K562 (cell line): Measurements from ENCODE around the gene BHLHE40.

Experiments
- BRD4 ChIP-seq: fragments of 200-600 bp; sonication (generic); IDR thresholded peaks from 2 replicates; pipeline ENCODE4 v1.6.1; 2017; ENCODE audit warnings: inconsistent platforms
- CTCF ChIP-seq, 3 experiments: IDR thresholded peaks in 2 of 3; conservative IDR thresholded peaks in 1 of 3; 2 replicates each; pipeline ENCODE4 v1.5.1; 2011 to 2012; ENCODE audit warnings: low read length in 3 of 3, mild to moderate bottlenecking in 3 of 3, control low read depth in 2 of 3, improper control_type of control experiment in 1 of 3, inconsistent platforms in 1 of 3, low read depth in 1 of 3, mixed read lengths in 1 of 3, moderate library complexity in 1 of 3; ENCODE audit not compliant: insufficient read depth in 2 of 3
- EP300 ChIP-seq: IDR thresholded peaks from 2 replicates; pipeline ENCODE4 v1.6.1; 2012; ENCODE audit warnings: low read length, improper control_type of control experiment
- FOXK2 ChIP-seq, 2 experiments: fragments of 450-650 bp; IDR thresholded peaks in 1 of 2; conservative IDR thresholded peaks in 1 of 2; 2 replicates each; pipeline ENCODE4 v1.6.1; 2016; ENCODE audit warnings: low read depth in 2 of 2, mild to moderate bottlenecking in 1 of 2
- MAX ChIP-seq: sonication (generic); formaldehyde crosslinking; IDR thresholded peaks from 2 replicates; pipeline ENCODE4 v1.9.0; 2022; ENCODE audit warnings: mild to moderate bottlenecking, missing genetic modification reagents
- MTF1 ChIP-seq: fragments of 250-450 bp; sonication (Bioruptor Pico); IDR thresholded peaks from 2 replicates; pipeline ENCODE4 v1.9.0; 2021; ENCODE audit warnings: moderate library complexity, mild to moderate bottlenecking, inconsistent platforms, borderline replicate concordance
- NFYB ChIP-seq: IDR thresholded peaks from 2 replicates; pipeline ENCODE4 v1.6.1; 2011; ENCODE audit warnings: mild to moderate bottlenecking, moderate library complexity; ENCODE audit not compliant: insufficient read length; ENCODE audit errors: extremely low read depth
- PCBP1 ChIP-seq: fragments of 200-400 bp; formaldehyde crosslinking; IDR thresholded peaks from 2 replicates; pipeline ENCODE4 v1.6.1; 2018; ENCODE audit warnings: mild to moderate bottlenecking, low read depth, low read length; ENCODE audit not compliant: poor library complexity, severe bottlenecking
- REST ChIP-seq, 2 experiments: fragments of 450-650 bp; formaldehyde crosslinking in 1 of 2; IDR thresholded peaks; 2 replicates each; pipeline versions ENCODE4 v1.4.0 to v1.6.1; 2014 to 2020; ENCODE audit warnings: mild to moderate bottlenecking in 2 of 2, borderline replicate concordance in 1 of 2, low read depth in 1 of 2
- RFX5 ChIP-seq: IDR thresholded peaks from 2 replicates; pipeline ENCODE4 v1.6.1; 2011; ENCODE audit warnings: low read depth, mild to moderate bottlenecking, improper control_type of control experiment, low read length
- SRF ChIP-seq, 2 experiments: fragments of 250-450, 450-650 bp in 1 of 2; sonication (Bioruptor Pico) in 1 of 2; sonication (generic) in 1 of 2; formaldehyde crosslinking; IDR thresholded peaks; 2 replicates each; pipeline versions ENCODE4 v1.5.0 to v1.5.1; 2020 to 2022; ENCODE audit warnings: mild to moderate bottlenecking in 1 of 2, missing genetic modification reagents in 1 of 2

- TF ChIP-seq REST (IDR thresholded peaks at IDR 0.05; ENCODE audit: borderline replicate concordance) (no peak), REST (CRISPR knock-in tag; IDR thresholded peaks at IDR 0.05; ENCODE audit: low read depth) (no peak), NFYB (no peak), BRD4 (no peak), CTCF (IDR thresholded peaks at IDR 0.05 in 2 of 3, conservative IDR thresholded peaks at IDR 0.05 in 1 of 3; ENCODE audit: insufficient read depth in 2 of 3, low read depth in 1 of 3, low read length in 3 of 3) (no peak), SRF (CRISPR knock-in tag; IDR thresholded peaks at IDR 0.05) (0 out of 4 replicates have a peak, but pooled peaks of 1 of the 2 experiments have one; percentile 35), PCBP1 (no peak), MAX (CRISPR knock-in tag) (no peak), RFX5 (no peak), MTF1 (CRISPR knock-in tag) (no peak), FOXK2 (conservative IDR thresholded peaks at IDR 0.05 in 1 of 2, IDR thresholded peaks at IDR 0.05 in 1 of 2; ENCODE audit: low read depth in 2 of 2) (no peak), EP300 (no peak)
These were observed 26.1 kb upstream of the BHLHE40 start for GRCh38 chr3:4953119-4953518.
